Esophagus squamous epithelium (tissue), 4 donors: Measurements from ENCODE around the gene FLYWCH1.

Experiments
- CTCF ChIP-seq, 6 experiments: fragments of 450-650 bp in 4 of 6; fragments of 200-600 bp in 2 of 6; sonication (generic) in 2 of 6; IDR thresholded peaks; one replicate each; pipeline ENCODE4 v1.5.1; 2016 to 2019; ENCODE audit warnings: antibody characterized with exemption in 6 of 6, mild to moderate bottlenecking in 4 of 6, moderate library complexity in 4 of 6
- POLR2A ChIP-seq, 4 donors: fragments of 450-650 bp; IDR thresholded peaks; one replicate each; pipeline ENCODE4 v1.6.1; 2017; ENCODE audit warnings: antibody characterized with exemption in 4 of 4, mild to moderate bottlenecking in 4 of 4, moderate library complexity in 3 of 4

DNA sequence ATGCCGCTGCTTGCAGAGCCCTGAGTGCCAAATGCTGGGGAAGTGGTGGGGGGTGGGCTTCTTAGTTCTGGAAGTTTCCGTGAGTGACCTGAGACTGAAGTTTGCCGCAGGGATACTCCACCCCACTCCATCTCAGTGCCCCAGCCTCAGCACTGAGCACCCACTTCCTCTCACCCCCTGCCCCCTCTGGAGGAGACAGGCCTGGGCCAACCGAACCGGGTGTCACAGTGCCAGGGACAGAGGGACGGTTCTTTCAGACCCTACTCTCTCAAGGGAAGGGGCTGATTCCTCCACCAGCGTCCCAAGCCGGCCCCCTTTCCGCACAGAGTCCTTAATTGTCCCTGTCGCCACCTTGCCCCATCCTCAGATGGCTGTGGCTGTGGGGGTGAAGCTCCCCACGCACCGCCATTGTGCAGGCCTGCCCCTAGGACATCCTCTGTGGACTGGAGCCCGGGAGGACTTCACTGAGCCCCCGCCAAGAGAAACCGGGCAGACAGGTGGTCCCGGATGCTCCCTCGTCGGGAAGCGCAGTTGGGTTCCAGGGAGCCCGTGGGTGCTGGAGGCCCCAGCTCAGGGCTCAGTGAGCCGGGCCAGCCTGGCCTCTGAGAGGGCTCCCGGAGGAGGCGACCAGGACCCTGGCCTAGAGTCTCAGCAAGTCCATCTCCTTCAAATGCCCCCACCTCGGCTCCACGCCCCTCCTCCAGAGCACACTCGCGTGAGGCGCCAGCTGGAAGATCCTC lies 50.8 kb downstream of the FLYWCH1 start:
- TF ChIP-seq POLR2A (IDR thresholded peaks at IDR 0.05) = no peak
- no peak for TF ChIP-seq CTCF (IDR thresholded peaks at IDR 0.05)
